Naive thymus-derived CD4-positive, alpha-beta T cell (primary cell): ENCODE results near the gene COL19A1. TPM values are rescaled to one million over a fixed set of nuclear protein-coding genes. Genes with fewer than 3 reads are reported as not detected.

Experiments used
- ATAC-seq: fragments of 150-1000 bp; cut with Tn5 transposase; 2 replicates; pipeline ENCODE4 v1.10.0; 2021; ENCODE audit warnings: mild to moderate bottlenecking, moderate library complexity
- CTCF ChIA-PET: fragments of 350-600 bp; sonication (Branson Sonifier 250); formaldehyde crosslinking; loops from one replicate; lab custom pipeline; 2021; ENCODE audit warnings: antibody characterized with exemption; lab: Charles Lee
- POLR2A ChIA-PET: fragments of 350-600 bp; sonication (Branson Sonifier 250); formaldehyde crosslinking; loops from one replicate; lab custom pipeline; 2021; ENCODE audit warnings: antibody characterized with exemption, inconsistent platforms; lab: Charles Lee
- DNase-seq, 9 donors: peaks; one replicate each; pipeline versions ENCODE4 v3.0.0 to v3.0.0-alpha.2; 2020 to 2022; ENCODE audit warnings: mixed read lengths in 1 of 9
- H3K27ac ChIP-seq: one replicate; pipeline ENCODE4 v1.7.0; 2013; ENCODE audit warnings: mild to moderate bottlenecking, low read depth, low read length, moderate library complexity
- H3K27me3 ChIP-seq, 2 donors: one replicate each; pipeline ENCODE4 v1.7.0; 2013; ENCODE audit warnings: low read length in 2 of 2, mild to moderate bottlenecking in 2 of 2, moderate library complexity in 2 of 2; ENCODE audit not compliant: control insufficient read depth in 2 of 2, insufficient read depth in 2 of 2
- H3K36me3 ChIP-seq, 3 experiments: 1 replicate in 2 of 3; 2 replicates in 1 of 3; pipeline ENCODE4 v1.7.0; 2013; ENCODE audit warnings: low read length in 3 of 3, mild to moderate bottlenecking in 3 of 3, moderate library complexity in 1 of 3; ENCODE audit not compliant: insufficient read depth in 3 of 3, control insufficient read depth in 2 of 3
- H3K4me1 ChIP-seq, 2 donors: one replicate each; pipeline ENCODE4 v1.7.0; 2013; ENCODE audit warnings: low read length in 2 of 2, mild to moderate bottlenecking in 2 of 2, moderate library complexity in 1 of 2; ENCODE audit not compliant: control insufficient read depth in 2 of 2, insufficient read depth in 2 of 2
- H3K4me3 ChIP-seq: 2 replicates; pipeline ENCODE4 v1.7.0; 2013; ENCODE audit warnings: mild to moderate bottlenecking, low read length
- H3K9me3 ChIP-seq, 3 experiments: 1 replicate in 2 of 3; 2 replicates in 1 of 3; pipeline ENCODE4 v1.7.0; 2013; ENCODE audit warnings: low read length in 3 of 3; ENCODE audit not compliant: control insufficient read depth in 2 of 3
- H3K27ac Mint-ChIP-seq, 9 donors: one replicate each; pipeline ENCODE4 v1.8.0; 2020 to 2022; ENCODE audit warnings: mixed read lengths in 9 of 9, mild to moderate bottlenecking in 8 of 9, moderate library complexity in 5 of 9, inconsistent platforms in 2 of 9
- H3K27me3 Mint-ChIP-seq, 5 donors: one replicate each; pipeline ENCODE4 v1.8.0; 2021 to 2022; ENCODE audit warnings: mixed read lengths in 5 of 5, mild to moderate bottlenecking in 1 of 5
- H3K36me3 Mint-ChIP-seq, 5 donors: one replicate each; pipeline ENCODE4 v1.8.0; 2020 to 2022; ENCODE audit warnings: mixed read lengths in 5 of 5, mild to moderate bottlenecking in 3 of 5, inconsistent platforms in 1 of 5
- H3K4me1 Mint-ChIP-seq, 7 donors: one replicate each; pipeline ENCODE4 v1.8.0; 2020 to 2022; ENCODE audit warnings: mixed read lengths in 7 of 7, mild to moderate bottlenecking in 3 of 7, inconsistent platforms in 1 of 7
- H3K4me3 Mint-ChIP-seq, 10 donors: one replicate each; pipeline ENCODE4 v1.8.0; 2020 to 2022; ENCODE audit warnings: mild to moderate bottlenecking in 10 of 10, mixed read lengths in 10 of 10, moderate library complexity in 6 of 10, inconsistent platforms in 2 of 10
- H3K9me3 Mint-ChIP-seq, 11 donors: one replicate each; pipeline ENCODE4 v1.8.0; 2020 to 2022; ENCODE audit warnings: mixed read lengths in 11 of 11, mild to moderate bottlenecking in 4 of 11, inconsistent platforms in 1 of 11, moderate library complexity in 1 of 11
- intact Hi-C, 2 donors: fragments of 100-400 bp; cut with micrococcal nuclease; formaldehyde crosslinking; loops; one replicate each; pipeline ENCODE4 v1.15.1; 2023
- polyA plus RNA-seq, 2 donors: library from polyadenylated mRNA; unstranded; fragments of 300-500 nt; fragmentation: Illumina TruSeq; gene quantifications; one replicate each; pipeline ENCODE4 v1.2.3, GENCODE V29; 2021
- total RNA-seq, 6 experiments: library from RNA in 5 of 6; stranded (reverse) in 5 of 6; gene quantifications; 1 replicate in 5 of 6; 2 replicates in 1 of 6; pipeline ENCODE4 v1.2.3 and lab custom pipeline; 2021 to 2026

COL19A1 gene
- total and polyA plus RNA-seq, 7 experiments from 2014 or later: 0.02 to 1.3 (median 0.32) TPM; not detected in 2

- ATAC-seq (no peak), DNase-seq (no peak)
- ChIA-PET POLR2A (no interaction called here), CTCF (interaction anchor here (0.7 kb wide), 1 partner anchor 1211 kb away, joined by 3 read pairs; no protein-coding TSS in a partner anchor)
- Mint-ChIP-seq H3K4me1 (no peaks in the 10 kb centered on the region), H3K27me3 (peaks cover 0 to 15% (median 12%) of the 10 kb centered on the region in 5 donors), H3K9me3 (no peaks in the 10 kb centered on the region), H3K36me3 (no peaks in the 10 kb centered on the region), H3K27ac (no peak overlapping the region), H3K4me3 (no peak overlapping the region)
- H3K4me1 ChIP-seq: no peaks in the 10 kb centered on the region
- no peaks in the 10 kb centered on the region for H3K9me3 ChIP-seq
- H3K36me3 ChIP-seq: no peaks in the 10 kb centered on the region
- no peak overlapping the region for H3K4me3 ChIP-seq
- intact Hi-C loops: no loop called here
- no peak overlapping the region for H3K27ac ChIP-seq
- H3K27me3 ChIP-seq: peaks cover 0 to 4% of the 10 kb centered on the region in 2 donors
Observed at GRCh38 chr6:70028926-70029325, 162.6 kb downstream of the COL19A1 start.

- no peaks in the 10 kb centered on the region for H3K36me3 Mint-ChIP-seq
- Histone ChIP-seq H3K9me3 (no peaks in the 10 kb centered on the region), H3K27me3 (no peaks in the 10 kb centered on the region), H3K4me1 (no peaks in the 10 kb centered on the region), H3K27ac (no peak overlapping the region), H3K4me3 (no peak overlapping the region), H3K36me3 (no peaks in the 10 kb centered on the region)
- intact Hi-C loops: no loop called here
- DNase-seq (no peak), ATAC-seq (no peak)
- no peaks in the 10 kb centered on the region for H3K9me3 Mint-ChIP-seq
- ChIA-PET CTCF (interaction anchor here (0.6 kb wide), 1 partner anchor 11 kb away, joined by 3 read pairs; no protein-coding TSS in a partner anchor), POLR2A (no interaction called here)
- H3K4me1 Mint-ChIP-seq: no peaks in the 10 kb centered on the region
- no peak overlapping the region for H3K27ac Mint-ChIP-seq
- H3K4me3 Mint-ChIP-seq: no peak overlapping the region
- H3K27me3 Mint-ChIP-seq: peaks cover 0 to 8% (median 5%) of the 10 kb centered on the region in 5 donors
Observed at GRCh38 chr6:70033781-70034180, 167.4 kb downstream of the COL19A1 start.

DNA sequence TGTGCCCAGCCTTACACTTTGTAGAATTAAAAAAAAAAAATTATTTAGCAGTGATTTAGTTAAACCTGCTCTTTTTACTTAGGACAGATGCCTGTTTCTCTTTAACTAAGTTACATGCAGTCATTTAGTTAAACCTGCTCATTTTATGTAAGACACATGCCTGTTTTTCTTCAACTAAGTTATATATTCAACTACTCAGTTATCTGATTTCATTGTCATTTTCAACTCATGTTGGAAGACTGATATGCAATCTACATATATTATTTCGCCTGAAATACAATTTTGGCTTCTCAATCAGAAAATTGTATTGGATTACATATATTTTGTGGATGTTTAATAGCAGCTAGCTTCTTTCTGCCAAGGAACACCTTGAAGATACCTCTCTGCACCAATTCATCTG lies 171.1 kb downstream of the COL19A1 start:
- H3K4me1 Mint-ChIP-seq: no peaks in the 10 kb centered on the region
- H3K27me3 Mint-ChIP-seq: no peaks in the 10 kb centered on the region
- no peak overlapping the region for H3K27ac Mint-ChIP-seq
- ChIA-PET POLR2A (no interaction called here), CTCF (no interaction called here)
- no peak overlapping the region for H3K4me3 Mint-ChIP-seq
- no peaks in the 10 kb centered on the region for H3K36me3 Mint-ChIP-seq
- H3K36me3 ChIP-seq: no peaks in the 10 kb centered on the region
- no peaks in the 10 kb centered on the region for H3K9me3 ChIP-seq
- no peaks in the 10 kb centered on the region for H3K4me1 ChIP-seq
- intact Hi-C loops: no loop called here
- DNase-seq (no peak), ATAC-seq (no peak)
- no peaks in the 10 kb centered on the region for H3K27me3 ChIP-seq
- no peak overlapping the region for H3K27ac ChIP-seq
- H3K9me3 Mint-ChIP-seq: no peaks in the 10 kb centered on the region
- no peak overlapping the region for H3K4me3 ChIP-seq

DNA sequence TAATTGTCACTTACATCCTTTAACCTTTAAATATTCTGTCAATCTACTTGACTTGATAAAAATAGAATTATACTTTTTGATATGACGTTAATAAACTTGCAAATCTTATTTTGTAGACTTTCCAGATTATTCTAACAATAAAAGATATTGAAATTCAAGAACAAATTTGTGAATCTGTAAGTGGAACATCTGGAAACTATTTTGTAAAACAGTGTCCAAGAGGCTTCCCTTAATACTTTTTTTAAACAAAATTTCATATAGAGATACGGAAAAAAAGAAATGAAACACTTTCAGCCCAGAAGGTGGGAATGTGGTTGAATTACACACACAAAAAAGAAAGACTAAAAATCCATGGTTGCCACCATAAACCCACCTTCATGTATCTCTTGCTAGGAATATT lies 174.4 kb downstream of the COL19A1 start:
- Mint-ChIP-seq H3K36me3 (no peaks in the 10 kb centered on the region), H3K4me1 (no peaks in the 10 kb centered on the region), H3K27me3 (peaks cover 0 to 4% (median 0%) of the 10 kb centered on the region in 5 donors), H3K4me3 (no peak overlapping the region), H3K27ac (no peak overlapping the region), H3K9me3 (peaks cover 0 to 7% (median 0%) of the 10 kb centered on the region in 11 donors)
- no peak overlapping the region for H3K4me3 ChIP-seq
- ChIA-PET CTCF (no interaction called here), POLR2A (no interaction called here)
- H3K27me3 ChIP-seq: no peaks in the 10 kb centered on the region
- DNase-seq: no peak
- intact Hi-C loops: no loop called here
- H3K4me1 ChIP-seq: no peaks in the 10 kb centered on the region
- no peak for ATAC-seq
- H3K27ac ChIP-seq: no peak overlapping the region
- H3K9me3 ChIP-seq: no peaks in the 10 kb centered on the region
- H3K36me3 ChIP-seq: no peaks in the 10 kb centered on the region

- H3K27ac Mint-ChIP-seq: no peak overlapping the region
- POLR2A ChIA-PET: no interaction called here
Observed at GRCh38 chr6:70041411-70041810, 175.1 kb downstream of the COL19A1 start.

GRCh38 chr6:70045413-70045812 lies 179.1 kb downstream of the COL19A1 start:
- CTCF ChIA-PET: interaction anchor here (0.7 kb wide), 1 partner anchor 12 kb away, joined by 3 read pairs; no protein-coding TSS in a partner anchor
- peaks cover 0 to 8% (median 0%) of the 10 kb centered on the region in 5 donors for H3K27me3 Mint-ChIP-seq

More at GRCh38 chr6:70041411-70041810, 175.1 kb downstream of the COL19A1 start:
- H3K4me3 ChIP-seq: no peak overlapping the region
- no peaks in the 10 kb centered on the region for H3K27me3 ChIP-seq
- H3K27ac ChIP-seq: no peak overlapping the region
- H3K9me3 Mint-ChIP-seq: peaks cover 0 to 7% (median 0%) of the 10 kb centered on the region in 11 donors
- intact Hi-C loops: no loop called here
- no peak for ATAC-seq
- no peak for DNase-seq
- no peak overlapping the region for H3K4me3 Mint-ChIP-seq
- no peaks in the 10 kb centered on the region for H3K4me1 Mint-ChIP-seq
- H3K9me3 ChIP-seq: no peaks in the 10 kb centered on the region
- CTCF ChIA-PET: interaction anchor here (0.6 kb wide), 1 partner anchor 303 kb away, joined by 3 read pairs; no protein-coding TSS in a partner anchor
- peaks cover 0 to 7% (median 0%) of the 10 kb centered on the region in 5 donors for H3K27me3 Mint-ChIP-seq
- H3K4me1 ChIP-seq: no peaks in the 10 kb centered on the region
- H3K36me3 ChIP-seq: no peaks in the 10 kb centered on the region
- no peaks in the 10 kb centered on the region for H3K36me3 Mint-ChIP-seq

More at GRCh38 chr6:70045413-70045812, 179.1 kb downstream of the COL19A1 start:
- ATAC-seq (no peak), DNase-seq (no peak)
- POLR2A ChIA-PET: no interaction called here
- Mint-ChIP-seq H3K4me1 (no peaks in the 10 kb centered on the region), H3K4me3 (no peak overlapping the region), H3K36me3 (no peaks in the 10 kb centered on the region), H3K9me3 (peaks cover 0 to 7% (median 0%) of the 10 kb centered on the region in 11 donors), H3K27ac (no peak overlapping the region)
- Histone ChIP-seq H3K4me3 (no peak overlapping the region), H3K9me3 (no peaks in the 10 kb centered on the region), H3K4me1 (no peaks in the 10 kb centered on the region), H3K36me3 (no peaks in the 10 kb centered on the region), H3K27me3 (no peaks in the 10 kb centered on the region), H3K27ac (no peak overlapping the region)
- intact Hi-C loops: no loop called here
